Astrocyte of the spinal cord (primary cell): ENCODE data around the gene CSGALNACT2.

Experiments used
- DNase-seq: peaks from one replicate; pipeline ENCODE4 v3.0.0; 2011; ENCODE audit warnings: low read depth, low spot score
- H3K4me3 ChIP-seq: 2 replicates; pipeline ENCODE4 v1.5.1; 2011; ENCODE audit warnings: low read depth, mild to moderate bottlenecking, low read length, moderate library complexity
- CTCF ChIP-seq: IDR thresholded peaks from 2 replicates; pipeline ENCODE4 v1.5.1; 2012; ENCODE audit warnings: low read depth, mild to moderate bottlenecking, low read length, inconsistent platforms
- in situ Hi-C: cut with HindIII; loops from 2 replicates; pipeline ENCODE4 v1.10.0; 2017; ENCODE audit warnings: low sequenced_read_pairs

The CSGALNACT2 gene

DNA sequence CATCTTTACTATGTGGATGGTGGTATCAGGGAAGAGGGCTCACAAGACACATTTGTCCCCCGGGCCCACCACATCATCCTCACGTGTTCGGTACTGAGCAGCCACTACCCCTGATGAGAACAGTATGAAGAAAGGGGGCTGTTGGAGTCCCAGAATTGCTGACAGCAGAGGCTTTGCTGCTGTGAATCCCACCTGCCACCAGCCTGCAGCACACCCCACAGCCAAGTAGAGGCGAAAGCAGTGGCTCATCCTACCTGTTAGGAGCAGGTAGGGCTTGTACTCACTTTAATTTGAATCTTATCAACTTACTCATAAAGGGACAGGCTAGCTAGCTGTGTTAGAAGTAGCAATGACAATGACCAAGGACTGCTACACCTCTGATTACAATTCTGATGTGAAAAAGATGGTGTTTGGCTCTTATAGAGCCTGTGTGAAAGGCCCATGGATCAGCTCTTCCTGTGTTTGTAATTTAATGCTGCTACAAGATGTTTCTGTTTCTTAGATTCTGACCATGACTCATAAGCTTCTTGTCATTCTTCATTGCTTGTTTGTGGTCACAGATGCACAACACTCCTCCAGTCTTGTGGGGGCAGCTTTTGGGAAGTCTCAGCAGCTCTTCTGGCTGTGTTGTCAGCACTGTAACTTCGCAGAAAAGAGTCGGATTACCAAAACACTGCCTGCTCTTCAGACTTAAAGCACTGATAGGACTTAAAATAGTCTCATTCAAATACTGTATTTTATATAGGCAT is 9.1 kb upstream of the CSGALNACT2 start:
- in situ Hi-C loops = no loop called here
- H3K4me3 ChIP-seq = no peak overlapping the region
- DNase-seq = peak; percentile 93
- TF ChIP-seq CTCF = no peak

- in situ Hi-C loops = no loop called here
- no peak for DNase-seq
Measured at GRCh38 chr10:43130770-43131171, 7.5 kb upstream of the CSGALNACT2 start.

GRCh38 chr10:43131256-43131655 is 7.0 kb upstream of the CSGALNACT2 start:
- TF ChIP-seq CTCF = no peak
- in situ Hi-C loops = no loop called here
- DNase-seq = no peak
- no peak overlapping the region for H3K4me3 ChIP-seq

More at GRCh38 chr10:43130770-43131171, 7.5 kb upstream of the CSGALNACT2 start:
- no peak overlapping the region for H3K4me3 ChIP-seq
- TF ChIP-seq CTCF = no peak

DNA sequence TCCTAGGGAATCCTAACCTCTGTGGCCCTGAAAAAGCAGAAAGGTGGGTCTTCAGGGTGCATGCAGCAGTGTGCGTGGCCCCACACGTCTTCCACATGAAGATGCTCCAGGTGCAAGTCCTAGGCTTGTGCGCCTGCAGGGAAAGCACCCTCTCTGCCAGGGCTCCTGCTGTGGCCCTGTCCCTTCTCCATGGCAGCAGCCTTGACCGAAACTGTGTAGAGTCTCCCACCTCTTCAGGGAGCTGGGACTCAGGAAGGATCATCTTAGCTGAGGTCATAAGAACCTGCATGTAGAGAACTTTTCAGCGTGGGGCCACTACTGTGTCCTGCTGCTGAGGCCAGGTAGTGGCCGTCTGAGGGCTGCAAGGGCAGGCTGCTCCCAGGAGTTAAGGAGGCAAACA is 6.3 kb upstream of the CSGALNACT2 start:
- no peak overlapping the region for H3K4me3 ChIP-seq
- in situ Hi-C loops = no loop called here
- DNase-seq = no peak
- TF ChIP-seq CTCF = no peak

GRCh38 chr10:43132867-43133787 is 5.1 kb upstream of the CSGALNACT2 start:
- no peak overlapping the region for H3K4me3 ChIP-seq
- in situ Hi-C loops = no loop called here
- DNase-seq = no peak
- no peak for TF ChIP-seq CTCF

DNA sequence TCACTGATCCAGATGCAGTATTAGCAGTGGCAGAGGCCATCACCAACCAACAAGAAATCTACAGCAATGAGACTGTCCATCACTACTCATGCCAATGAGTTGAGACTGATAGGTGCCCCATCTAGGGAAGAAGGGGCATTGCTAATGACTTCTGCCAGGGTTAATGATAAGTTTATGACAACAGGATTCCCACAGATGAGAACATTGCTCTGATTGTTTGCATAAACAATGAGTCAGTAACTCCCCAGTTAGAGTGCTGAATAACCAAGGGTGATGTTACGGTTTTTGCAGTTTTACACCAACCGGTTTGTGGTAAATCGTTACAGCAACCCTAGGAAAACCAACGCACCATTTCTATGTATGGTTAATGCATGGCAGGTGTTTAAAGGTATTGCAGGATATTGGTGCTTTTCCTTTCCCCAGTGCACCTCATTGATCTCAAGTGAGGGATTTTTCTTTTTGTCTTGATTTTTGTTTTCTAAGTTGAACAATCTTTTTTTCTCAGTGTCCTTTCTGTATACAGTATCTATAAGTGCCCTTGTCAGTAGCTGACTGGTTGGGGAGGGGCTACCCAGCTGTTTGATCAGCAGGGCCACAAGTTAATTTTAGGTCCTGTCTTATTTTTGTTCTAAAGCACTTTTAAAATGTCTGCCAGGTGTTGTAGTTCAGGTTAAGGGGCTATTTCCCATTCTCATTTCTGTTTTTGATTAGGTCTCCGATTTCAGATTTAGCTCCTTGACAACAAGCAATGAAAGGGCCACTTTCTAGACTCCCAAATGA is 3.9 kb upstream of the CSGALNACT2 start:
- H3K4me3 ChIP-seq = no peak overlapping the region
- DNase-seq = no peak
- TF ChIP-seq CTCF = no peak
- in situ Hi-C loops = no loop called here
